A549 treated with GW870086 at 1 μM for 4 hours (cell line): ENCODE results near the gene TJAP1. TPM values are rescaled to one million over a fixed set of nuclear protein-coding genes. Genes with fewer than 3 reads are reported as not detected.

Source experiments
- total RNA-seq: library from RNA; stranded (reverse); fragments of 200-300 nt; extraction: Qiagen RNA extraction; gene quantifications from 5 replicates; pipeline ENCODE4 v1.2.3, GENCODE V29; 2022; ENCODE audit warnings: low read depth

Gene TJAP1
- 14.8 to 20.2 TPM (median 18.9 TPM) in 5 replicates for total RNA-seq

GRCh38 chr6:43477235-43478007 is at the start of gene TJAP1:
TJAP1 (plus strand) TSS chr6:43477570; CDS start chr6:43499002, 21,432 bp downstream.

GRCh38 chr6:43455531-43456428 is 21.6 kb upstream of the TJAP1 start, which contains the start of gene DLK2:
DLK2 (minus strand) TSS chr6:43455548; CDS start chr6:43454825, 723 bp downstream.

GRCh38 chr6:43509984-43510826 is 32.8 kb downstream of the TJAP1 start, which contains the start of gene LRRC73:
LRRC73 (minus strand) TSS chr6:43510346; CDS start chr6:43509785, 561 bp downstream.

GRCh38 chr6:43516697-43517504 is 39.5 kb downstream of the TJAP1 start, which contains the start of the genes POLR1C and YIPF3:
POLR1C (plus strand) TSS chr6:43517089; CDS start chr6:43517110, 21 bp downstream.
YIPF3 (minus strand) TSS chr6:43516926; CDS start chr6:43516807, 119 bp downstream.

Other genes starting within 250 kb of the TJAP1 start
- gene DNPH1, start 248.1 kb upstream of the TJAP1 start, total RNA-seq, result 79.1 to 97.6 TPM (median 96.2 TPM) in 5 replicates
- gene TTBK1, start 234.1 kb upstream of the TJAP1 start, total RNA-seq, result 0.03 to 0.11 TPM (median 0.08 TPM) in 5 replicates
- gene SLC22A7, start 179.3 kb upstream of the TJAP1 start, total RNA-seq, result not detected in 5 replicates
- 0.37 to 1.0 TPM (median 0.53 TPM) in 5 replicates for gene CRIP3, start 168.7 kb upstream of the TJAP1 start, total RNA-seq
- gene ZNF318, start 107.9 kb upstream of the TJAP1 start, total RNA-seq, result 3.8 to 5.3 TPM (median 5.1 TPM) in 5 replicates
- 6.2 to 11.6 TPM (median 10.6 TPM) in 5 replicates for gene ABCC10, start 50.0 kb upstream of the TJAP1 start, total RNA-seq
- gene DLK2, start 22.0 kb upstream of the TJAP1 start, total RNA-seq, result 5.1 to 7.8 TPM (median 6.8 TPM) in 5 replicates
- 0.88 to 1.2 TPM (median 1.2 TPM) in 5 replicates for gene LRRC73, start 32.8 kb downstream of the TJAP1 start, total RNA-seq
- 63.8 to 71.0 TPM (median 66.7 TPM) in 5 replicates for gene YIPF3, start 39.4 kb downstream of the TJAP1 start, total RNA-seq
- gene POLR1C, start 39.5 kb downstream of the TJAP1 start, total RNA-seq, result 46.7 to 56.2 TPM (median 47.8 TPM) in 5 replicates
- gene XPO5, start 98.5 kb downstream of the TJAP1 start, total RNA-seq, result 24.7 to 28.9 TPM (median 28.4 TPM) in 5 replicates
- gene POLH, start 98.6 kb downstream of the TJAP1 start, total RNA-seq, result 8.2 to 11.6 TPM (median 8.6 TPM) in 5 replicates
- 13.4 to 21.4 TPM (median 20.1 TPM) in 5 replicates for gene GTPBP2, start 151.7 kb downstream of the TJAP1 start, total RNA-seq
- 33.7 to 39.2 TPM (median 36.1 TPM) in 5 replicates for gene MAD2L1BP, start 158.3 kb downstream of the TJAP1 start, total RNA-seq
- gene RSPH9, start 167.5 kb downstream of the TJAP1 start, total RNA-seq, result 0.08 to 0.29 TPM (median 0.24 TPM) in 5 replicates
- 46.0 to 53.8 TPM (median 49.9 TPM) in 5 replicates for gene MRPS18A, start 210.2 kb downstream of the TJAP1 start, total RNA-seq